ENCODE data around the gene FXYD7. TPM values are rescaled to one million over a fixed set of nuclear protein-coding genes. Genes with fewer than 3 reads are reported as not detected.
"Not testable (repeated sequence)": the region's sequence is repeated elsewhere in the genome, so short reads cannot be mapped to it uniquely, and the experiment has no call there.

FXYD7 gene
- polyA plus RNA-seq, 3 donors: 0.50 to 1.0 (median 0.57) TPM

DNA sequence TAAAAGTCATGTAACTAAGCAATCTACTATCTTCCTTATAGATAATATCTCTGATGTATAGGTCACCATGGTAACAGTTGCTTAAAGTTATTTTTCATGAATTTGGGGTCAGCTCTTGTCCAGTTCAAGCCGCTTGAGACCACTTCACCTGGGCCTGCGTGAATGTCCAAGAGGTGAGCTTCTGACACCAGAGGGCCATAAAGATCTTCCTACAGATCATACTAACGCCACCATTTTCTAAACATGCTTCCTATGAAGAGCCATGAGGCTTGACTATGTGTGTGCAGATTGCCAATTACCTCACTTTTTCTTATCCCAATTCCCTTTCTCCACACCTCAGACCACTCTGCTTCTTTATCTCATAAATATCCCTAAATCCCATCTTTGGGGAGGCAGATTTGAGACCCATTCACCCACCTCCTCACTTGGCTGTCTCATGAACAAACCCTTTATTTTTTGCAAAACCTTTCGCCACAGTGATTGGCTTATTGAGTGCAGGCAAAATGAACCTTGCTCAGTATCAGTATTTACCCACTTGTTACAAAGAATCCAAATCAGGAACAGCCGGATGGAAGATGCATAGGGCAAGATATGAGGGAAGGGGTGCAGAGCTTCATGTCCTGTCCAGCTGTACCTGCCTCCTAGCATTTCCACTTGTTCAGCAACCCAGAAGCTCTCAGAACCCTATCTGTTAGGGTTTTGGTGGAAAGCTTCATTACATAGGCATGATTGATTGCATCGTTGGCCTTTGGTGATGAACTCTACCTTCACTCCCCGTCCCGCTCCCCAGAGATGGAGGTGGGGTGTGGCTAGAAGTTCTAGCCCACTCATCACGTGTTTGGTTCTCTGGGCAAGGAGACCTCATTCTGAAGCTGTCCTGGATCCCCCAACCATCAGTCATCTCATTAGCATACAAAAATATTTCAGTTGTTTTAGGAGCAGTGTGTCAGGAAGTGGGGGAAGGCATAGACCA is 51.2 kb downstream of the FXYD7 start:
- DNase-seq (ENCODE audit: low read depth in 3 of 3, low spot score in 2 of 3): no peak

DNA sequence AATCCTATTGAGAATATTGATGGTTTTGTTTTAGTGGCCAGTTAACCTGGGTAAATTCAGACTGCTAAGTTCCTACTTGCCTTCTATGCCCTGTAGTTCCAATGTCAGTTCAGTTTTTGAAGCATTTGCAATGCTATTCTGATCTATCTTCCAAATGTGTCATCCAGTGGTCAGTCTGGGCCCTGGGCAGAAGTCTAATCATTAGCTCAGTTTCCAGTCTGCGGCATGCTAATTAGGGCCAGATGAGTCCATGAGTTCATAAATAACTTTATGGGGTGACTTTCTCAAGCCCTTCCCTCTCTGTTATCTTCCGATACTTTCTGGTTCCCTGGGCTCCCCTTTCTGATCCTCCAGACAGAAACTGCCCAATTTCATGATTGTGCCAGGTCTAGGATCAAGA is 52.8 kb downstream of the FXYD7 start:
- DNase-seq (ENCODE audit: low read depth in 3 of 3, low spot score in 2 of 3): no peak

DNA sequence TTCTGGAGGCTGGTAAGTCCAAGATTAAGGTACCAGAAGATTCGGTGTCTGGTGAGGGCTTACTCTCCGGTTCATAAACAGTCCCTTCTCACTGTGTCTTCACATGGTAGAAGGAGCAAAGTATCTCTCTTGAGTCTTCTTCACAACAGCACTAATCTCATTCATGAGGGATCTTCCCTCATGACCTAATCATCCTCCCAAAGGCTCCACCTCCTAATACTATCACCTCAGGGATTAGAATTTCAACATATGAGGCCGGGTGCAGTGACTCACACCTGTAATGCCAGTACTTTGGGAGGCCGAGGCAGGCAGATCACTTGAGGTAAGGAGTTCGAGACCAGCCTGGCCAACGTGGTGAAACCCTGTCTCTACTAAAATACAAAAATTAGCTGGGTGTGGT is 53.8 kb downstream of the FXYD7 start:
- not testable (repeated sequence) for DNase-seq (ENCODE audit: low read depth in 3 of 3, low spot score in 2 of 3)

DNA sequence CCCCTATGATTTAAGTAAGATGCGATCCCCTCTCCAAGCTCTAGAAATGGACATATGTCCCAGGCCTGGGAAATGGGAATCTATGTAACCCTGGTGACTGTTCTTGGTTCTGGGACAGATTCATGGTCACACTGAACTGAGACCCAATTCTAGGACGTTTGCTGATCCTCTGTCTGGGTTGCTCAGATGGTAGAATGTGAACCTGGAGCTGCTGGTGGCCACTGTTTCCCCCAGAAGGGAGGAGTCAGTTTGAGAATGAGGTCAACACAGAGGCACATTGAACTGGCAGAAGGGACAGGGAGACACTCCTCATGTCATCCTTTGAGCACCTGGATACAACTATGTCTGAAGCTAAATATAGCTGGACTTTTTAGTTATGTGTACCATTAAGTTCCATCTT is 56.4 kb downstream of the FXYD7 start:
- DNase-seq (ENCODE audit: low read depth in 3 of 3, low spot score in 2 of 3): no peak

DNA sequence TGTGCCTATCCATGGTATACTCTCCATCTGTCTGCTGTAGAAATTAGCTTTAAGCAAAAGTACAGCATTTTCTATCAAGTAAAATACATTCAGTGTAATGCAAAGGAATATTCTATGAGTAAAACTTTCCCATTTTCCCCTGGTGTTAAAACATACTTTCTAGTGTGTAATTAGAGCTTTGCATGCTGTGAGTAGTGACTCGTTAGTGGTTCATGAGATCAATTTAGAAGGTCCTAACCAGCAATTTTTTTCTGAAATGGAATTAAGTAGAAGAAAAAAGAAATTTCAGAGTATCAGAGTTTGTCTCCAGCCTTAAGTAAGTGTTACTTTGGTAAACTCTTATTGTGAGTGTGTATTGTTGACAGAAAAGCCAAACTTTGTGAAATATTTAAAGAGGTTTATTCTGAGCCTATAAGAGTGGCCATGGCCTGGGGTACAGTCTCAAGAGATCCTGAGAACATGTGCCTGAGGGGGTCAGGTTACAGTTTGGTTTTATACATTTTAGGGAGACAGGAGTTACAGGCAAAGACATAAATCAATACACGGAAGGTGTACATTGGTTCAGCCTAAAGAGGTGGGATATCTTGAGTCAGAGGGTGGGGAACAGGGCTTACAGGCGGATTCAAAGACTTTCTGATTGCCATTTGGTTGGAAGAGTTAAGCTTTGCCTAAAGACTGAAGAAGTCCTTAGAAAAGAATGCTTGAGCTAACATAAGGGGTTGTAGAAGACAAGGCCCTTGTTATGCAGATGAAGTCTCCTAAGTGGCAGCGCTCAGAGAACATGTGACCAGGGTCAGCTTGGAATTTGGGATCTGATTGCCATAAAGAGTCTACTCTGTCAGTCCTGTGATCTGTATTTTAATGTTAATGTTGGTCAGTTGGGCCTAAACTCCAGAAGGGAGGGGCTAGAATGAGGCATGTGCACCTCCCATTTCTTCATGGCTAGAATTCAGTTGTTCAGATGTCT is 60.0 kb downstream of the FXYD7 start:
- no peak for DNase-seq (ENCODE audit: low read depth in 3 of 3, low spot score in 2 of 3)

Other genes starting within 250 kb of the FXYD7 start
- gene ZNF30, start 216.4 kb upstream of the FXYD7 start, polyA plus RNA-seq (ENCODE audit: insufficient read length in 3 of 3): 1 to 10 TPM; 7.0 to 8.5 (median 7.8) TPM
- gene ZNF792, start 179.0 kb upstream of the FXYD7 start, polyA plus RNA-seq (ENCODE audit: insufficient read length in 3 of 3): 1 to 10 TPM; 6.9 to 7.9 (median 7.0) TPM
- gene GRAMD1A, start 142.9 kb upstream of the FXYD7 start, polyA plus RNA-seq (ENCODE audit: insufficient read length in 3 of 3): 10 to 100 TPM; 38.3 to 51.2 (median 46.1) TPM
- gene SCN1B, start 112.8 kb upstream of the FXYD7 start, polyA plus RNA-seq (ENCODE audit: insufficient read length in 3 of 3): under 1 TPM; 0.55 to 0.92 (median 0.64) TPM
- 100 to 1,000 TPM in 1 of 3 donors, 10 to 100 TPM in 2; 78.8 to 102 (median 83.3) TPM for gene HPN, start 101.5 kb upstream of the FXYD7 start, polyA plus RNA-seq (ENCODE audit: insufficient read length in 3 of 3)
- 10 to 100 TPM in 2 of 3 donors, 1 to 10 TPM in 1; 7.0 to 26.7 (median 15.4) TPM for gene FXYD3, start 27.4 kb upstream of the FXYD7 start, polyA plus RNA-seq (ENCODE audit: insufficient read length in 3 of 3)
- 1 to 10 TPM; 2.2 to 3.0 (median 2.3) TPM for gene LGI4, start 8.2 kb upstream of the FXYD7 start, polyA plus RNA-seq (ENCODE audit: insufficient read length in 3 of 3)
- 10 to 100 TPM; 16.1 to 22.5 (median 20.2) TPM for gene FXYD1, start 4.4 kb upstream of the FXYD7 start, polyA plus RNA-seq (ENCODE audit: insufficient read length in 3 of 3)
- 10 to 100 TPM; 19.1 to 36.7 (median 25.5) TPM for gene FXYD5, start 11.5 kb downstream of the FXYD7 start, polyA plus RNA-seq (ENCODE audit: insufficient read length in 3 of 3)
- gene FAM187B, start 85.5 kb downstream of the FXYD7 start, polyA plus RNA-seq (ENCODE audit: insufficient read length in 3 of 3): not detected
- 10 to 100 TPM; 38.5 to 52.0 (median 51.5) TPM for gene LSR, start 105.7 kb downstream of the FXYD7 start, polyA plus RNA-seq (ENCODE audit: insufficient read length in 3 of 3)
- 100 to 1,000 TPM; 160 to 166 (median 164) TPM for gene USF2, start 125.7 kb downstream of the FXYD7 start, polyA plus RNA-seq (ENCODE audit: insufficient read length in 3 of 3)
- gene HAMP, start 139.3 kb downstream of the FXYD7 start, polyA plus RNA-seq (ENCODE audit: insufficient read length in 3 of 3): under 1 TPM in 2 of 3 donors, not detected in 1; 0.06 to 0.31 TPM
- gene MAG, start 148.9 kb downstream of the FXYD7 start, polyA plus RNA-seq (ENCODE audit: insufficient read length in 3 of 3): 1 to 10 TPM; 1.9 to 2.7 (median 2.3) TPM
- 1 to 10 TPM; 5.1 to 10.0 (median 8.7) TPM for gene CD22, start 185.9 kb downstream of the FXYD7 start, polyA plus RNA-seq (ENCODE audit: insufficient read length in 3 of 3)
- under 1 TPM; 0.22 to 0.30 (median 0.28) TPM for gene FFAR1, start 204.6 kb downstream of the FXYD7 start, polyA plus RNA-seq (ENCODE audit: insufficient read length in 3 of 3)
- gene FFAR3, start 215.2 kb downstream of the FXYD7 start, polyA plus RNA-seq (ENCODE audit: insufficient read length in 3 of 3): under 1 TPM in 2 of 3 donors, not detected in 1; 0.14 to 0.31 TPM
- not detected for gene GPR42, start 227.8 kb downstream of the FXYD7 start, polyA plus RNA-seq (ENCODE audit: insufficient read length in 3 of 3)

Measured in right renal cortex interstitium (tissue), 3 donors.